ENCODE data around the gene PPP6R3. TPM values are rescaled to one million over a fixed set of nuclear protein-coding genes. Genes with fewer than 3 reads are reported as not detected.

The PPP6R3 gene
- total RNA-seq, 1 experiment from 2014 or later: 163 TPM

- CTCF ChIA-PET: interaction anchor here (0.8 kb wide), 1 partner anchor 14 kb away, joined by 5 read pairs; no protein-coding TSS in a partner anchor
- TF ChIP-seq SIN3A (IDR thresholded peaks at IDR 0.05; ENCODE audit: borderline replicate concordance, insufficient read depth, low read depth, low read length): no peak
- no peak for TF ChIP-seq CTCF (IDR thresholded peaks at IDR 0.05)
- TF ChIP-seq REST (IDR thresholded peaks at IDR 0.05; ENCODE audit: insufficient read depth in 1 of 2, low read depth in 2 of 2, low read length in 1 of 2): no peak
- TF ChIP-seq TCF7L2 (IDR thresholded peaks at IDR 0.05; ENCODE audit: low read depth, low read length): no peak
- TF ChIP-seq POLR2AphosphoS5 (IDR thresholded peaks at IDR 0.05; ENCODE audit: low read depth, low read length): no peak
- Histone ChIP-seq H3K4me1 (ENCODE audit: control insufficient read depth, insufficient read depth, low read length) (no peaks in the 10 kb centered on the region), H3K4me3 (ENCODE audit: low read depth in 2 of 2, low read length in 2 of 2) (no peak overlapping the region), H3K27ac (ENCODE audit: low read length) (no peak overlapping the region), H3K9me3 (ENCODE audit: control insufficient read depth, insufficient read depth, low read depth, low read length) (no peaks in the 10 kb centered on the region), H3K36me3 (ENCODE audit: control insufficient read depth, insufficient read depth, low read length) (peaks cover 53% of the 10 kb centered on the region), H3K27me3 (ENCODE audit: control insufficient read depth, insufficient read depth, low read length) (no peaks in the 10 kb centered on the region)
- in situ Hi-C loops (cut with HindIII; ENCODE audit: low pct_unique_long_range_greater_than_20kb, low sequenced_read_pairs) (no loop called here), intact Hi-C loops (cut with micrococcal nuclease; ENCODE audit: unreplicated experiment) (no loop called here)
- ATAC-seq (no peak), DNase-seq (ENCODE audit: low read depth, low spot score) (no peak)
- BruUV-seq (replicated peaks): no TSS peak
- POLR2A ChIA-PET: no interaction called here
These were observed 110.1 kb downstream of the PPP6R3 start for GRCh38 chr11:68570691-68571090.

- no peaks in the 10 kb centered on the region for H3K27me3 ChIP-seq (ENCODE audit: control insufficient read depth, insufficient read depth, low read length)
- no peak for DNase-seq (ENCODE audit: low read depth, low spot score)
- H3K4me1 ChIP-seq (ENCODE audit: control insufficient read depth, insufficient read depth, low read length): no peaks in the 10 kb centered on the region
- intact Hi-C loops (cut with micrococcal nuclease; ENCODE audit: unreplicated experiment) (no loop called here), in situ Hi-C loops (cut with HindIII; ENCODE audit: low pct_unique_long_range_greater_than_20kb, low sequenced_read_pairs) (no loop called here)
- TF ChIP-seq SIN3A (IDR thresholded peaks at IDR 0.05; ENCODE audit: borderline replicate concordance, insufficient read depth, low read depth, low read length): no peak
- TF ChIP-seq REST (IDR thresholded peaks at IDR 0.05; ENCODE audit: insufficient read depth in 1 of 2, low read depth in 2 of 2, low read length in 1 of 2): no peak
- TF ChIP-seq POLR2AphosphoS5 (IDR thresholded peaks at IDR 0.05; ENCODE audit: low read depth, low read length): no peak
- no peak for TF ChIP-seq CTCF (IDR thresholded peaks at IDR 0.05)
- no peak for TF ChIP-seq TCF7L2 (IDR thresholded peaks at IDR 0.05; ENCODE audit: low read depth, low read length)
- H3K36me3 ChIP-seq (ENCODE audit: control insufficient read depth, insufficient read depth, low read length): peaks cover 60% of the 10 kb centered on the region
- no peak overlapping the region for H3K4me3 ChIP-seq (ENCODE audit: low read depth in 2 of 2, low read length in 2 of 2)
- no peaks in the 10 kb centered on the region for H3K9me3 ChIP-seq (ENCODE audit: control insufficient read depth, insufficient read depth, low read depth, low read length)
- ATAC-seq: no peak
- BruUV-seq (replicated peaks): no TSS peak
- ChIA-PET POLR2A (no interaction called here), CTCF (no interaction called here)
- no peak overlapping the region for H3K27ac ChIP-seq (ENCODE audit: low read length)
These were observed 113.8 kb downstream of the PPP6R3 start for GRCh38 chr11:68574308-68574707.

Measured in Panc1 (cell line).